ENCODE results near the gene BCL10. TPM values are rescaled to one million over a fixed set of nuclear protein-coding genes. Genes with fewer than 3 reads are reported as not detected.

BCL10 gene
- total RNA-seq, 4 donors from 2014 or later, result 25.6 to 45.7 (median 37.0) TPM

GRCh38 chr1:85282424-85282823 lies 6.0 kb upstream of the BCL10 start:
- DNase-seq, result no peak
- Histone ChIP-seq H3K4me1 (peaks cover 0 to 22% (median 0%) of the 10 kb centered on the region in 4 donors), H3K27me3 (no peaks in the 10 kb centered on the region), H3K4me3 (no peak overlapping the region), H3K27ac (no peak overlapping the region), H3K36me3 (no peaks in the 10 kb centered on the region), H3K9me3 (no peaks in the 10 kb centered on the region)
- TF ChIP-seq CTCF (IDR thresholded peaks at IDR 0.05), result no peak
- TF ChIP-seq POLR2A (IDR thresholded peaks at IDR 0.05), result no peak

- Histone ChIP-seq H3K4me1 (peaks cover 0 to 22% (median 1%) of the 10 kb centered on the region in 4 donors), H3K36me3 (no peaks in the 10 kb centered on the region), H3K9me3 (no peaks in the 10 kb centered on the region), H3K27me3 (no peaks in the 10 kb centered on the region), H3K4me3 (no peak overlapping the region), H3K27ac (no peak overlapping the region)
- DNase-seq, result no peak
- TF ChIP-seq POLR2A (IDR thresholded peaks at IDR 0.05), result no peak
- no peak for TF ChIP-seq CTCF (IDR thresholded peaks at IDR 0.05)
Observed at GRCh38 chr1:85280636-85281035, 4.2 kb upstream of the BCL10 start.

- peak overlapping the region in 3 of 4 donors; percentile 57 to 88 (median 65) for H3K27ac ChIP-seq
- no peaks in the 10 kb centered on the region for H3K9me3 ChIP-seq
- peaks cover 0 to 25% (median 6%) of the 10 kb centered on the region in 4 donors for H3K4me1 ChIP-seq
- no peaks in the 10 kb centered on the region for H3K36me3 ChIP-seq
- H3K27me3 ChIP-seq, result no peaks in the 10 kb centered on the region
- no peak for TF ChIP-seq CTCF (IDR thresholded peaks at IDR 0.05)
- TF ChIP-seq POLR2A (IDR thresholded peaks at IDR 0.05), result no peak
- DNase-seq, result no peak
- H3K4me3 ChIP-seq, result peak overlapping the region in 1 of 4 donors; percentile 16
Observed at GRCh38 chr1:85279458-85280080, 3.1 kb upstream of the BCL10 start.

GRCh38 chr1:85278853-85279314 lies 2.5 kb upstream of the BCL10 start:
- H3K9me3 ChIP-seq, result no peaks in the 10 kb centered on the region
- H3K4me3 ChIP-seq, result peak overlapping the region in 2 of 4 donors; percentile 16 to 22
- TF ChIP-seq POLR2A (IDR thresholded peaks at IDR 0.05) (peak; percentile 24 to 54), CTCF (IDR thresholded peaks at IDR 0.05) (no peak)
- DNase-seq, result peak in 1 of 3 donors; percentile 86
- H3K27me3 ChIP-seq, result no peaks in the 10 kb centered on the region
- H3K27ac ChIP-seq, result peak overlapping the region in 3 of 4 donors; percentile 57 to 88 (median 65)
- H3K36me3 ChIP-seq, result no peaks in the 10 kb centered on the region
- H3K4me1 ChIP-seq, result peaks cover 0 to 31% (median 8%) of the 10 kb centered on the region in 4 donors

GRCh38 chr1:85277802-85278201 lies 1.4 kb upstream of the BCL10 start:
- no peaks in the 10 kb centered on the region for H3K36me3 ChIP-seq
- TF ChIP-seq POLR2A (IDR thresholded peaks at IDR 0.05) (no peak), CTCF (IDR thresholded peaks at IDR 0.05) (no peak)
- peak overlapping the region in 1 of 4 donors; percentile 98 for H3K27ac ChIP-seq
- peaks cover 0 to 37% (median 8%) of the 10 kb centered on the region in 4 donors for H3K4me1 ChIP-seq
- no peak for DNase-seq
- H3K27me3 ChIP-seq, result no peaks in the 10 kb centered on the region
- H3K4me3 ChIP-seq, result no peak overlapping the region
- no peaks in the 10 kb centered on the region for H3K9me3 ChIP-seq
